GM12801 (cell line): ENCODE data around the gene FBRS.

Experiments used
- TF ChIP-seq, protein P1 (sequence below): IDR thresholded peaks from one replicate; pipeline ENCODE4 v1.5.1; 2011; ENCODE audit warnings: control low read depth; ENCODE audit not compliant: insufficient read length; ENCODE audit errors: extremely low read depth

The FBRS gene

DNA sequence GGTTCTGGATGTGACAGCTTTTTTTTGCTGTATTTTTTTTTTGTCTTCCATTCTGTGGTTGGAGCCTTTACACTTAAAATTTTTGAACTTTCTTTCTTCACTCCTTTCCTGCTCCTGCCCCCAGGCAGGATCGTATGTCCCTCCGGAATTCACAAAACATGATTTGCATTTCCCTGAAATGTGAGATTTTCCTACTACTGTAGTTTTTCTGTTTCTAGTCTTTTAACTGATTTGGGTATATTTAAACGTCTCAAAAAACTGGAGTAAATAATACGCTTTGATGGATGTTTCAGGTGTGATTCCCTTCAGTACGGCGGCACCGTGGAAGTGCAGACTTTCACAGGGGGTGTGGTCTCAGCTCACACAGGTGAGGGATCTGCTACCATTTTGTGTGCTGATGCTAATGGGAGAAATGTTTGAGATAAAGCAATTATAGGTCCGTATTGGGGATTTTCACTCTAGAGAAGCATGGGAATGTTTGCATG is 41.4 kb downstream of the FBRS start:
- TF ChIP-seq, protein P1, sequence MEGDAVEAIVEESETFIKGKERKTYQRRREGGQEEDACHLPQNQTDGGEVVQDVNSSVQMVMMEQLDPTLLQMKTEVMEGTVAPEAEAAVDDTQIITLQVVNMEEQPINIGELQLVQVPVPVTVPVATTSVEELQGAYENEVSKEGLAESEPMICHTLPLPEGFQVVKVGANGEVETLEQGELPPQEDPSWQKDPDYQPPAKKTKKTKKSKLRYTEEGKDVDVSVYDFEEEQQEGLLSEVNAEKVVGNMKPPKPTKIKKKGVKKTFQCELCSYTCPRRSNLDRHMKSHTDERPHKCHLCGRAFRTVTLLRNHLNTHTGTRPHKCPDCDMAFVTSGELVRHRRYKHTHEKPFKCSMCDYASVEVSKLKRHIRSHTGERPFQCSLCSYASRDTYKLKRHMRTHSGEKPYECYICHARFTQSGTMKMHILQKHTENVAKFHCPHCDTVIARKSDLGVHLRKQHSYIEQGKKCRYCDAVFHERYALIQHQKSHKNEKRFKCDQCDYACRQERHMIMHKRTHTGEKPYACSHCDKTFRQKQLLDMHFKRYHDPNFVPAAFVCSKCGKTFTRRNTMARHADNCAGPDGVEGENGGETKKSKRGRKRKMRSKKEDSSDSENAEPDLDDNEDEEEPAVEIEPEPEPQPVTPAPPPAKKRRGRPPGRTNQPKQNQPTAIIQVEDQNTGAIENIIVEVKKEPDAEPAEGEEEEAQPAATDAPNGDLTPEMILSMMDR = no peak

DNA sequence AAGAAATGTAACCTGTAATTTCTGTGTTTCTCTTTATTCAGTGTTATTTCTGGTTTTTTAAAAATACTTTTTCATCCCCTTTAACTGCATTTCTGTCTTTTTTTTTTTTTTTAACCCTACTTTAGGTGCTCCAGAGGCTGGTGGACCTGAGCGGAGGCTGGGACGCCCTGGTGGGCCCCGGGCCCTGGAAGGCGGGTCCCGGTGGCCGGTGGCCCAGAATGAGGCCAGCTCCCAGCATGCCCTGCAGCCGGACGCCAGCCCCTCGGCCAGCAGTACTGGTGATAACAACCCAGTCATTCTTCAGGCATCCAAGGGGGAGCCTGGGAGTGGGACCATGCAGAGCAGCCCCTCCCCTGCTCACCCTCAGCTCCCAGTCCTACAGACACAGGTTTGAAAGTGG is 42.3 kb downstream of the FBRS start:
- TF ChIP-seq, protein P1 = no peak

DNA sequence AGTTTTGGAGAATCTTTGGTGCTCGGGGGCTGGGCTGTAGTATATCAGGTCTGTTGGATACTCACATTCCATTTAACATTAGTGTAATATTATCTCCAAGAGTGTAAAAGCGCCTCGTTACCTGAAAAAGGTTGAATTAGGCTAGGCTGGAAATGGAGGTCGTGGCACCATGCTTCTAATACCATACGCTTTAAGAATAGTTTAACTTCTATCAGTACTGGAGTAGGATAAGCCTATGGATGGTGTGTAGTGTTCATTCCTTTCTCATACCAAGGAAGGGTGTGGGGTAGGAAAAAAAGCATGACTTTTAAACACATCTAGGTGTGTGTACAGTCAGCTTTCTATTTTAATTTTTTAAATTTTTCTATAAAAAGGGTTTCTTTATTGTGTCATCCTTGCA is 42.7 kb downstream of the FBRS start:
- TF ChIP-seq, protein P1 = no peak

DNA sequence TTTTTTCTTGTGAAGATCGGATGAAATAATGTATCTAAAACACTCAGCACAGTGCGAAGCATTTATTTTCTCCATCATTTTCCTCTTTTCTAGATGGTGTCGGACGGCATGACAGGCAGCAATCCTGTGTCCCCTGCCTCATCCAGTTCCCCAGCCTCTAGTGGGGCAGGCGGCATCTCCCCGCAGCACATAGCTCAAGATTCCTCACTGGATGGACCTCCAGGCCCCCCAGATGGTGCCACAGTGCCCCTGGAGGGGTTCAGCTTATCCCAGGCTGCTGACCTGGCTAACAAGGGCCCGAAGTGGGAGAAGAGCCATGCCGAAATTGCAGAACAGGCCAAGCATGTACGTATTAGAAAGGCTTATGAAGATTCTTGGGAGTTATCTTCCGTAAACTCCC is 45.7 kb downstream of the FBRS start:
- TF ChIP-seq, protein P1 = no peak

DNA sequence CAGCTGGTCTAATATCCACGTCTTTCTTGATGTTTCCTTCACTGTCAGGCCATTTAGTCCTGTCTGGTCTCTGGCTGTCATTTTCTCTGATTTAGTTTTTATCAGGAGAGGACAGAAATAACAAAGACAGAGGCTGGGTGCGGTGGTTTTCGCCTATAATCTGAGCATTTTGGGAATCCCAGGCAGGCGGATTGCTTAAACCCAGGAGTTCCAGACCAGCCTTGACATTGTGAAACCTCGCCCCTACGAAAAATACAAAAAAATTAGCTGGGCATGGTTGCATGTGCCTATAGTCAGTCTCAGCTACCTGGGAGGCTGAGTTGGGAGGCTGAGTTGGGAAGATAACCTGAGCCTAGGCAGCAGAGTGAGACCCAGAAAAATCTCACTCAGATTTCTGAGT is 47.8 kb downstream of the FBRS start:
- TF ChIP-seq, protein P1 = no peak

DNA sequence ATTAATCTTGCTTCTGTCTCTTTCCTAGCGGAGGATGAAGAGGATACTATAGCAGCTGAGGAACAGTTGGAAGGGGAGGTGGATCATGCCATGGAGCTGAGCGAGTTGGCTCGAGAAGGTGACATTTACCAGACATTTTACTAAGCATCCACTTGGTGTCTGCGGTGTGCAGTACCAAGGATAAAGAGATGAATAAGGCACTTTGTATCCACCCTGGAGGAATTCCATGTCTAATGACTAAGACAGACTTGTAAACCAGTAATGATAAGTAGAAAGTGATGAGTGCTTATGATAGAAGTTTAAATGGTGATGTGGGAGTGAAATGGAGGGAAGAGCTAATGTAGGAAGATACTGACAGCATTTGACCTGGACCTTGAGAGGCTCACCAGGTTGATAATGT is 52.7 kb downstream of the FBRS start:
- TF ChIP-seq, protein P1 = no peak

DNA sequence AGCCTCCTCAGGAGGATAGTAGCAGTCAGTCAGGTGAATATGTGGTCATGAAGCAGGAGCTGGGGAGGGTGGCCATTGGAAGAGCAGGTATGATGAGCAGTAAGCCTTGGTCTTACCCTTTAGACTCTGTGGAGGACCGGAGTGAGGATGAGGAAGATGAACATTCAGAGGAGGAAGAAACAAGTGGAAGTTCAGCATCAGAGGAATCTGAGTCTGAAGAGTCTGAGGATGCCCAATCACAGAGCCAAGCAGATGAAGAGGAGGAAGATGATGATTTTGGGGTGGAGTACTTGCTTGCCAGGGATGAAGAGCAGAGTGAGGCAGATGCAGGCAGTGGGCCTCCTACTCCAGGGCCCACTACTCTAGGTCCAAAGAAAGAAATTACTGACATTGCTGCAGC is 53.5 kb downstream of the FBRS start:
- TF ChIP-seq, protein P1 = no peak

DNA sequence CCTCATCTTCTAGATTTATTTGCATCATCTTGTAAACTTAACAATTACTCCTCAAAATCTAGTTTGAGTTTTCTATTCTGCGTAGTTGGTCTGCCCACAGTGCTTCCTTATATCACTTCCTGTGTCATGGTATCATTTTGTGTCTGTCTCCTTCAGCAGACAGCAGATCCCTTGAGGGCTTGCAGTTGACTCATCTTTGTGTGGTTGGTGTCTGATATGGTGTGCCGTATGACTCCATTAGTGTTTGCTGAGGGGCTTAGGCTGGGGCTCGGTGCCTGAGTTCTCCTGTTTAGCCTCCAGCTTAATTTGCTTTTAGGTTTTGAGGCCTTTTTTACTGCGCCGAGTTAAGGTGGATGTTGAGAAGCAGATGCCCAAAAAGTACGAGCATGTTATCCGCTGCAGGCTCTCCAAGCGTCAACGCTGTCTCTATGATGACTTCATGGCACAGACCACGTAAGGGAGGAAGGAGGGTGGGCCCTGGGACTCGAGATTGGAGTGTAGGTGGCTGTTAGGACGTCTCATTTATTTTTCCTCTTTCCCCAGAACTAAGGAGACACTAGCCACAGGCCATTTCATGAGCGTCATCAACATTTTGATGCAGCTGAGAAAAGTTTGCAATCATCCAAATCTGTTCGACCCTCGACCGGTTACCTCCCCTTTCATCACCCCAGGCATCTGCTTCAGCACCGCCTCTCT is 57.7 kb downstream of the FBRS start:
- TF ChIP-seq, protein P1 = no peak
